SK-MEL-5 (cell line): ENCODE measurements around the gene RNPEPL1. TPM values are rescaled to one million over a fixed set of nuclear protein-coding genes. Genes with fewer than 3 reads are reported as not detected.
A peak's percentile ranks its signal among the peaks of the same experiment; 100 is the strongest.
"Not testable (repeated sequence)": the region's sequence is repeated elsewhere in the genome, so short reads cannot be mapped to it uniquely, and the experiment has no call there.

Experiments used
- DNase-seq: peaks from one replicate; pipeline ENCODE4 v3.0.0-alpha.2; 2016; ENCODE audit warnings: low read depth, low spot score
- in situ Hi-C: cut with HindIII; loops from 2 replicates; pipeline ENCODE4 v1.10.0; 2016; ENCODE audit warnings: low sequenced_read_pairs, high pct_unique_total_duplicates, low pct_unique_long_range_greater_than_20kb
- total RNA-seq: library from RNA; depleted of rRNA; stranded (reverse); fragments of >200 nt; shearing (Covaris generic); gene quantifications from 2 replicates; pipeline ENCODE4 v1.2.3, GENCODE V29; 2014

The RNPEPL1 gene
- total RNA-seq, 1 experiment from 2014 or later, result 19.0 TPM

DNA sequence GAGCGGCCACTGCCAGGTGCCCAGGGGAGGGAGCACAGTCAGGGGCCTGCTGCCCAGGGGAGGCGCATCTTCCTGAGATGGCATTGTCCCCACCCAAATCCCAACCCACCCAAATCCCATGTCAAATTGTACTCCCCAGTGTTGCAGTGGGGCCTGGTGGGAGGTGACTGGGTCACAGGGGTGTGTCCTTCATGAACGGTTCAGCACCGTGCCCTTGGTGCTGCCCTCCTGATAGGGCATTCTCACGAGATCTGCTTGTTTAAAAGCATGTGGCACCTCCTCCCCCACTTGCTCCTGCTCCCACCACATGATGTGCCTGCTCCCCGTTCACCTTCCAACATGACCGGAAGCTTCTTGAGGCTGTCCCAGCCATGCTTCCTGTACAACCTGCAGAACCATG is 38.1 kb upstream of the RNPEPL1 start:
- in situ Hi-C loops, result no loop called here
- no peak for DNase-seq

DNA sequence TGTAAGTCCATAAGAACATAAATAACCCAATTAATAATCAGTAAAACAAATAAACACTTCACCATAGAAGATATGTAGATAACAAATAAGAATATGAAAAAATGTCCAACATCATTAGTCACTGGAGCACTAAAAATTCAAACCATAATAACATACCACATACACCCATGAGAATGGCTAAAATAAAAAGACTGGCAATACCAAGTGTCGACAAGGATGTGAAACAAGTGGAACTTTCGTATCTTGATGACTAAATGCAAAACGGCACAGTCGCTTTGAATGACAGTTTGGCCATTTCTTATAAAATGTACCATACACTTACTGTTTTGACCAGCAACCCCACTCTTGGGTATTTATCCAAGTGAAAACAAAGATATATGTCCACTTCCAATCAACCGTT is 37.2 kb upstream of the RNPEPL1 start:
- no peak for DNase-seq
- in situ Hi-C loops, result no loop called here

DNA sequence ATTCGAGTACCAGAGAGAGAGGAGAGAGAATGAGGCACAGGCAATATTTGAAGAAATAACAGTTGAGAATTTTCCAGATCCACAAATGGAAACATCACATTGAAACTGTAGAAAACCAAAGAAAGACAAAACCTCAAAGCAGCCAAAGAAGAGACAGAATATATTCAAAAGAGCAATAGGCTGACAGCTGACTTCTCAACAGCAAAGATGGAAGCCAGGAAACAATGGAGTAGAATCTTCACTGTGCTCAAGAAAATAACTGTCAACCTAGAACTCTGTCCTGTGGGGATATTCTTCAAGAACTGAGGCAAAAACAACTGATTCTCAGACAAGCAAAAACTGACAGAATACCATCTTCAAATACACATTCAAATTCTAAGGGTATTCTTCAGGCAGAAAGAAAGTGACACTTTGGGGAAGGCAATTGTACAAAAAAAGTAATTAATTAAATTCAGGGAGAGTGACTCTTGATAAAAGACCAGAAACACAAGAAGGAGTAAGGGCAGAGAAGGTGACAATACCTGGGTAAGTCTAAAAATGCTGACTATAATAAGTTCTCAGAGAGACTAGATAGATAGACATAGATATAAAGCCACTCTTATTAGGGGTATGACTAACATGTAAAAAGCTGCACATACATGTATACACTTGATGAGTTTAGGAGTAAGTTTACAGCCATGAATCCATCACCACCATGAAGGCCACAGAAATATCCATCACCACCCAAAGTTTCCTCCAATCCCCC is 36.1 kb upstream of the RNPEPL1 start:
- peak; percentile 2 for DNase-seq
- in situ Hi-C loops, result no loop called here

DNA sequence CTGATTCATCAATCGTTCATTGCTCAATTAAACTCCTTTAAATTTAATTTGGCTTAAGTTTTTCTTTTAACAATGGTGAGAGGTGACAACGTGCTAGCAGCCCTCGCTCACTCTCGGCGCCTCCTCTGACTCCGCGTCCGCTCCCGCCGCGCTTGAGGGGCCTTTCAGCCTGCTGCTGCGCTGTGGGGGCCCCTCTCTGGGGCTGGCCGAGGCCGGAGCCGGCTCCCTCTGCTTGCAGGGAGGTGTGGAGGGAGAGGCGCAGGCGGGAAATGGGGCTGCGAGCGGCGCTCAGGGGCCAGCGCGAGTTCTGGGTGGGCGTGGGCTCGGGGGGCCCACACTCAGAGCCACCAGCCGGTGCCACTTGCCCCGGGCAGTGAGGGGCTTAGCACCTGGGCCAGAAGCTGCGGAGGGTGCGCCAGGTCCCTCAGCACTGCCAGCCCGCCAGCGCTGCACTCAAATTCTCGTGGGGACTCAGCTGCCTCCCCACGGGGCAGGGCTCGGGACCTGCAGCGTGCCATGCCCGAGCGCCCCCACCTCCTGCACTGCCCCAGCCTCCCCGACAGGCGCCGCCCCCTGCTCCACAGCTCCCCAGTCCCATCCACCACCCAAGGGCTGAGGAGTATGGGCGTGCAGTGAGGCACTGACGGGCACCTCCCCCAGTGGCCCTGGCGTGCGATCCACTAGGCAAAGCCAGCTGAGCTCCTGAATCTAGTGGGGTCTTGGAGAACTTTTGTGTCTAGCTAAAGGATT is 30.1 kb upstream of the RNPEPL1 start:
- in situ Hi-C loops, result no loop called here
- DNase-seq, result no peak

DNA sequence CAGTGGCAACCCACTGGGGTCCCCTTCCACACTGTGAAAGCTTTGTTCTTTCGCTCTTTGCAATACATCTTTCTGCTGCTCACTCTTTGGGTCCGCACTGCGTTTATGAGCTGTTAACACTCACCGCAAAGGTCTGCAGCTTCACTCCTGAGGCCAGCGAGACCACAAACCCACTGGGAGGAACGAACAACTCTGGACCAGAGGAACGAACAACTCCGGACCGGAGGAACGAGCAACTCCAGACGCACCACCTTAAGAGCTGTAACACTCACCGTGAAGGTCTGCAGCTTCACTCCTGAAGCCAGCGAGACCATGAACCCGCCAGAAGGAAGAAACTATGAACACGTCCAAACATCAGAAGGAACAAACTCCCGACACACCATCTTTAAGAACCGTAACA is 29.2 kb upstream of the RNPEPL1 start:
- in situ Hi-C loops, DNase-seq: not testable (repeated sequence)

DNA sequence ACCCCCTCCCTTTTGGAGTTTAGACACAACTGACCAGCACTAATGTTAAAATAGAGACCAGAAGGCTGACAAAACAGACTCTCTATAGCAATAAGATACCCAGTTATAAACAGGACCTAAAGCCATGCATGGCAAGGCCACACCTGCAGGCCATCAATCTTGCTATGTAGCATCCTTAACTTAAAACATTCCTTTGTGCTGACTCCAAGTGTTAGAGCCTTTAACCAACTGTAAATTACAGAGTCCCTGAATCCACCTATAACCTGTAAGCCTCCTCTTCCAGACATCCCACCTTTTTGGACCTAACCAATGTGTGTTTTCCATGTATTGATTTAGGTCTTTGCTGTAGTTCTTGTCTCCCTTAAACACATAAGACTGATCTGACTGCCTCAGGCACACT is 28.4 kb upstream of the RNPEPL1 start:
- in situ Hi-C loops, result no loop called here
- no peak for DNase-seq

DNA sequence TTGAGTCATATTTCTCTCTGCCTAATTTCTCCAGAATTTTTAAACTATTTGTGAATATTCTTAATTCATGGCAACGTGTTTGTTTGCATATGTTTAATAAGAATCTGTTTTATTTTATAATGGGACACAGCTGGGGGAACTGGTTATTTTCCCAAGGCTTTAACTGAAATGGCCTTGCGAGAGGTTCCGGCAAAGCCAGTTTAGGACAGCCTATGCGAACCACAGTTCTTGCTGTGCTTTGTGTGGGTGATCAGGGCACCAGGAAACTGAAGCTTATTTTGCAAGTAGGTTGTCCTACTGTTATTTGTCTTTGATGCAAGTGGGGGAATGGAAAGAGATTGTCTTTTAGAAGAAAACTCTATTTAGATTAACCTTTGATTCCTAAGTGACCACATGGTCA is 17.0 kb upstream of the RNPEPL1 start:
- DNase-seq, result no peak
- in situ Hi-C loops, result no loop called here

DNA sequence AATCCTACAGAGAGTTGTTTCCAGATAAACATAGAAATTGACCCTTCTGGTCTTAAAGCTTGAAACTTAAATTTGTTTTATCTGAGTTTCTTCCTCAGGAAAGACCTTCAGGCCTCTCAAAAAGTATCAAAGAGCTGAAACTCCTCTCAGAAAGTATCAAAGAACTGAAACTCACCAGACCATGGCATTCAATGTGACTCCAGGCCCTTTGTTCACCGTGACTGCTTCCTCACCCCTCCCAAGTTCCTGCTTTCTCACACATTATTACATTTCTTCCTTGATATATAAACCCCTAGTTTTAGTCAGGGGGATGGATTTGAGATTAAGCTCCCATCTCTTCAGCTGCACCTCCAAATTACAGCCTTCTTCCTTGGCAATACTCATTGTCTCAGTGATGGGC is 16.5 kb upstream of the RNPEPL1 start:
- no peak for DNase-seq
- in situ Hi-C loops, result no loop called here

DNA sequence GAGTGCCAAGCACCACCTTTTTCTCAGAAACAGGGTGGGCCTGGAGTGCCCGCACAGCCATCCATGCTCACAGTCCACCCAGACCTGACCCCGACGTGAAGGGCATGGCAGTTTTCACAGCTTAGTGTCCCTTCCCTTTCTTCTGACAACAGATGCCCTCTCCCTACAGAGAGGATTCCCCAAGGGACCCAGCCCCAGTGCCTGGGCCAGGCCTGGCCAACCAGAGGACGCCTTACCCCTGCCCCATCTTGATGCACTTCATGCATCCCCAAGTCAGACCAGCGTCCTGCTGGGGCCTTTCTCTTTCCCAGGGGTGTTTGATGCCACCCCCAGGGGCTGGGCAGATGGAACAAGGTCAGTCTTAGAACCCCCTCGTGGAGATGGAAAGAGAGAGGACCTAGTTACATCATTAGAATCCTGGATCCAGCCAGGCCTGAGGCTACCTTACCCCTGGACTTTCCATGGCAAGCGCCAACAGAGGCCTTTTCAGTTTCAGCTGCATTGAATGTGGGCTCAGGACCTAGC is 14.3 kb upstream of the RNPEPL1 start:
- in situ Hi-C loops, result no loop called here
- no peak for DNase-seq

DNA sequence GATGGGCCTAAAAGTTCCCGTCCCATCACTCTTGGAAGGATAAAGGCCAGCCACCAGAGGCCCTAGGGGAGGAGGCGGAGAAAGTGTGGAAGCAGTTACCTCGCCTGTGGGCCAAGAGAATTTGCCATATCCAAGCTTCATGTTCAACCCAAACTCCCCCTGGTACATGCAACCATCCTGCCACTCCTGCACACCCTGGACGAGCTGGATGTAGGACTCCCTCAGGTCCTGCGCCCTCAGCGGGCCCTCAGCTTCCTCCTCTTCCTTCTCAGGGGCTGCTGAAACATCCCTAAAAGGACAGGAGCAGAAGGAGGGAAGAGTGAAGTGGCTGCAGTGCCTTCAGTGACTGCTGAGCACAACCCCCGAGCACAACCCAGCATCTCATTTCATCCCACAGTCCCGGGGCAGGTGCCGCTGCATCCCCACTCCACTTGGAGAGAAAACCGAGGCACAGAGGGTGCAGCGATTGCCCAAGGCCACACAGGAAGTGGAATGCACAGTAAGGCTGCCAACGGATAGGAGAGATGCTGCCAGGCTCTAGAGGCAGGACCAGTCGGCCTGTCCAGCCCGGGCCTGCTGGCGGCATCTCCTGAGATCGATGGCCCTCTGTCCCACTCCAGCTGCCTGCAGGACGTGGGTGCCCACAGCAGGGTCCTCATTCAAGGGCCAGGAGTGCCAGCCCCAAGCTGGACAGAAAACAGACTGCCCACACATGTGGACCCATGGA is 13.4 kb upstream of the RNPEPL1 start:
- DNase-seq, result no peak
- in situ Hi-C loops, result no loop called here

DNA sequence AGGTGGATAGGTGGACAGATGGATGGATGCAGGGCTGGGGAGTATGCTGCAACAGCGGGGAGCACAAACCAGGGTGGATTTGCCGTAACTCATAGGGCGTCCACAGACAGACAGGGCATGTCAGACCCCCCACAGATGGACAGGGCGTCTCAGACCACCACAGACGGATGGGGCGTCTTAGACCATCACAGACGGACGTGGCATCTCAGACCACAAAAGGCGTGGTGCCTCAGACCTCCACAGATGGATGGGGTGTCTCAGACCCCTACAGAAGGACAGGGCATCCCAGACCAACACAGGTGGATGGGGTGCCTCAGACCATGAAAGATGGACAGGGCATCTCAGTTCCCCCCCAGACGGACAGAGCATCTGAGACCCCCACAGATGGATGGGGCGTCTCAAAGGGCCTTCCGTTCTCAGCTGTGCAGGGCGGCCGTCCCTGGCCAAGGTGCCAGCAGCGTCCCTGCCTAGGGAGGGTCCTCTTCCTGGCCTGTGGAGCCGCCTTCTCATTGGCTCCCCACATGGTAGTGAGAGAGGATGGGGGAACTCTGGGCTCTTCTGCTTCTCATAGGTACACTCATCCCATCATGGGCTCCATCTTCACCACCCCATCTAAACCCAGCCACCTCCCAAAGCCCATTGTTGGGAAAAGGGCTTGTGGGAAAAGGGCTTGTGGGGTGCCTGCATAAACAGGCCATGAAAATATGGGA is 12.6 kb upstream of the RNPEPL1 start:
- in situ Hi-C loops, result no loop called here
- DNase-seq, result no peak

DNA sequence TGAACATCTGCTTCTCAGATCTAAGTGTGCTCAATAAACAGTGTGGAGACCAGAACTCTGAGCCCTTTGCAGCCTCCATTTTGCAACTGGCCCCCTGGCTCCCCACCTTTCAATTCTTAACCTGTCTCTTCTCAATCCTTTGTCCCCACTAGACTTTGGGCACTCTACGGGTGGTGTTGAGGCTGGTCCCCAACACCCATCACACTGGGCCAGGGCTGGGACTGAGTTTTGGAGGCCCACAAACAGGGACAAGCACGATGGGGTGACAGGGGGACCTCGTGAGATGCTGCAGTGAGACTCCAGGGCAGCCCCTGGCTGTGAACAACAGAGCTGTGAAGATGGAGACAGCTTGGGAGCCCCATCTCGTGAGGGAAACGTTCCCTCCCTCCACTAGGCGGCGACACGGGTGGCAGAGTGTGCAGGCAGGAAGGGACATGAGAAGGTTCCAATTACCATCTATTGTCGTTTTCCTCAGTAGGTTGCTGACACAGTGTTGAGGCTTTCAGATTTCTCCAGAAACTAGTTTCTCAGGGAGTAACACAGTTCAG is 11.7 kb upstream of the RNPEPL1 start:
- peak; percentile 50 for DNase-seq
- in situ Hi-C loops, result no loop called here

DNA sequence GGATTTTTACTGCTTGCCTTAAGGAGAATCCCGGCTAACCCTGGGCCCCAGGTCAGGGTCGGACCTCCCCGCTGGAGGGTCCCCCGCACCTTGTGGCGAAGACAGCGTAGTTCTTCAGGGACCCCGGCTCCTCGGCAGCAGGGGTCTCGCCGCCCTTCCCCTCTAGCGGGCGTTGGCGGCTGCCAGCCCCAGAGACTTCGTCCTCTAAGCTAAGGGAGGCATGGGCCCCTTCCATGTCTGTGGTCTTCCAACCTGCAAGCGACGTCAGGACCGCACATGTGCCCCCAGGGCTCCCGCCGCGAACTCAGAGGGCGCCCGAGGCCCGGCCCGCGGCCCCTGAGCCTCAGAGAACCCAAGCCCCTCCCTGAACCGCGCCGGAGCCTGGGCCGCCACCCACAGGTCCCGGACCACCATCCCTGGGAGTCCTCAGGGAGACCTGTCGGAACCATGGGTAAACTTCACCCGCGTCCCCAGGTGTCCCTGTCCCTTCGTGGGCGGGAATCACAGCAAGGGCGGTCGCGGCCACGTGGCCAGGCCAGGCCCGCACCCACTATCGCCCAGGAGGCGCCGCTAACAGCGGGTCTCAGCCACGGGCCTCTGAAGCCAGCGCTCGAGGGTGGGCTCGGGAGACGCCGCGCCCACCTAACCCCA is 11.1 kb upstream of the RNPEPL1 start:
- in situ Hi-C loops, result no loop called here
- no peak for DNase-seq

DNA sequence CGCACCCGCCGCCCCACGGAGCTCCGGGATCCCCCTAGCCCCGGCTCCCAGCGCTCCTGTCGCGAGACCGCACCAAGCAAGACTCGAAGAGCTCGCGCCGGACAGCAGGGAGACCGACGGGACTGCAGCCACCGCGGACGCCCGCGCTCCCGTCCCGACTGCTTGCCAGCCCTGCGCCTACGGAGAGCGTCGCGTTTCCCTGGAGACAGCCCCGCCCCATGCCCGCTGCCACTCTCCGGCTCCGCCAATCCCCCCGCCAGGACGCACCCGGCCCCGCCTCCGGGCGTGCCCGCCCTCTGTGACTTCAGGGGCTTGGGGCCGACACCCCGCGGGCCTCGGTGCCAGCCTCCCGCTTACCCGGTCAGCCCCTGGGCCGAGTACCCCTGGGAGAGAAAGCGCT is 10.5 kb upstream of the RNPEPL1 start, which contains the start of gene ANKMY1:
ANKMY1 (minus strand) TSS at position 181 of the 400 bp plus-strand sequence. CDS start 653 bp downstream, outside the sequence.
- in situ Hi-C loops, result no loop called here
- no peak for DNase-seq

DNA sequence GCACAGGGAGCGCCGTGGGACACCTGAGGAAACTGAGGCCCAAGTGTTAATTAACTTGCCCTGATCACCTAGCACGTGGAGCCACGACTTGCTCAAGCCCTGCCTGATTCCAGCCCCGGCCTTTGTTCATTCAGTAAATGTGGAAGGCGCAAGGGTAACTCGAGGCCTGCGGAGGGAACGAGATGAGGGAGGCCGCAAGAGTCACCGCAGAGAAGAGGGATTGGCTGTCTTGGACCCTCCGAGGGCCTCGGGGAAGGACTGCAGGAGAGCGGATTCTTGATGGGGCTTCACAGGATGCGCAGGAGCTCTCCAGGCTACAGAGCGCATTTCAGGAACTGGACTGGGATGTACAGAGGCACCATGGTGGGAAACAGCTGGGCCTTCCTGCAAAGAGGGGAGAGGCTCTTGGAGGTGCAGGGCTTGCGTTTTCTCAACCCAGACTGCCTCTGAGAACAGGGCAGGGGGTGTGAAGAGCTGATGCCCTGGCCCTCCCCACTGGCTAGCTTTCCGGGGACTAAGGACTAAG is 10.0 kb upstream of the RNPEPL1 start:
- in situ Hi-C loops, result no loop called here
- no peak for DNase-seq

DNA sequence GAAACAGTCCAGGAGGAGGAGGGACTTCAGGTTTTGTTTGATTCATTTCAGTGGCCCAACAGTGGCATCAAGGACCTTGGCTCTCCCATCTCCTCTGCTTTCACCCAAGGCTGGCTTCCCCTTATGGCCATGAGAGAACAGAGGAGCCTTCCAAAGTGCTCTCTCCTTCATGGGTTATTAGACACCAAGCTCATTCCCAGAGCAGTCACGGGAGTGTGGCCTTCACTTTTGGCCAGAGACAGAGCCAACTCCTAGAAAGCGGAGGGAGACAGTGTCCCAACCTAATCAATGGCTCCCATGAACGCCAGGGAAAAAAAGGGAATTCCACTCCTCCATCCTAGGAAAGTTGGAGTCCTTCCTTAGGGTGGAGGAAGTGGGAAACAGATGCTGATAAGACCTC is 9.0 kb upstream of the RNPEPL1 start:
- in situ Hi-C loops, result no loop called here
- no peak for DNase-seq

DNA sequence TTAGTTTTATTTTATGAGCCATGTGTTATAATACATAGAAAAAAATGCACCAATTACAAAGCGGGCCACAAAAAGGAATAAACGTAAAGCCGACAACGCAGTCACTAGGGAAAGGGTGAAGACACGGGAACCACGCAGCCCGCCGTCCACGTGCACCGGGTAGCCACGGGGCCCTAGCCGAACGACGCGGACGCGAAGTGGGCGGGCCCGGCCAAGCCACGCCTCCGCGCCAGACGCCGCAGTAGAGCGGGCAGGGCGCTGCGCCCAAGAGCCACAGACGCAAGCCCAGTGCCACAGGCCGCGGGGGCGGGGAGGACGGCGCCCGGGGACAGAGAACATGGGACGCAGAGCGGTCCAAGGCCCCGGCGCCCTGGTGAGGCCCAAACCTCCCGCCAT is 8.2 kb upstream of the RNPEPL1 start, which contains the start of gene DUSP28:
DUSP28 (plus strand) TSS at position 274 of the 396 bp plus-strand sequence. CDS start 328 bp downstream, outside the sequence.
- in situ Hi-C loops, result no loop called here

More for the DNA sequence above, 8.2 kb upstream of the RNPEPL1 start, which contains the start of gene DUSP28:
- peak; percentile 89 for DNase-seq
